AG04450 (cell line): ENCODE results near the gene DAD1. TPM values are rescaled to one million over a fixed set of nuclear protein-coding genes. Genes with fewer than 3 reads are reported as not detected.
"Not testable (repeated sequence)": the region's sequence is repeated elsewhere in the genome, so short reads cannot be mapped to it uniquely, and the experiment has no call there.

ENCODE experiments used
- CTCF ChIA-PET: fragments of 300-600, 350-600 bp; formaldehyde crosslinking; extraction: SDS; loops from one replicate; lab custom pipeline; 2022; ENCODE audit warnings: antibody characterized with exemption, inconsistent platforms; lab: Charles Lee
- POLR2A ChIA-PET: fragments of 350-600 bp; formaldehyde crosslinking; extraction: SDS; loops from one replicate; lab custom pipeline; 2021; ENCODE audit warnings: antibody characterized with exemption, inconsistent platforms; lab: Yijun Ruan, JAX
- DNase-seq: peaks from one replicate; pipeline ENCODE4 v3.0.0-alpha.2; 2011; ENCODE audit warnings: low read depth, low spot score
- H3K27ac ChIP-seq: one replicate; pipeline ENCODE4 v1.5.1; 2012; ENCODE audit warnings: low read depth, low read length, control low read depth
- H3K27me3 ChIP-seq: one replicate; pipeline ENCODE4 v1.6.0; 2012; ENCODE audit warnings: low read length; ENCODE audit not compliant: control insufficient read depth, insufficient read depth
- H3K4me3 ChIP-seq: 2 replicates; pipeline ENCODE4 v1.5.1; 2011; ENCODE audit warnings: mild to moderate bottlenecking, low read depth, low read length, control low read depth
- H3K9me3 ChIP-seq: 2 replicates; pipeline ENCODE4 v1.5.1; 2012; ENCODE audit warnings: low read length; ENCODE audit not compliant: control insufficient read depth, insufficient read depth
- CTCF ChIP-seq: IDR thresholded peaks from 2 replicates; pipeline ENCODE4 v1.5.1; 2011; ENCODE audit warnings: low read depth, low read length, control low read depth, inconsistent platforms
- polyA minus RNA-seq: library from RNA; depleted of rRNA, polyadenylated mRNA; stranded (reverse); fragments of >200 nt; gene quantifications from 2 replicates; pipeline ENCODE4 v1.2.3, GENCODE V29; 2011; rRNA and poly(A)+ RNA removed
- polyA plus RNA-seq: library from polyadenylated mRNA; depleted of rRNA; stranded (reverse); fragments of >200 nt; gene quantifications from 2 replicates; pipeline ENCODE4 v1.2.3, GENCODE V29; 2011; rRNA removed

The DAD1 gene
- polyA plus RNA-seq (420 and 467 TPM in 2 replicates), polyA minus RNA-seq (143 and 159 TPM in 2 replicates)

GRCh38 chr14:22589096-22589839, at the start of gene DAD1:
Gene DAD1 (minus strand): TSS chr14:22589224. CDS start chr14:22589157, 67 bp downstream.
- peak within 1 kb of the TSS; percentile 98 for H3K4me3 ChIP-seq
- ChIA-PET CTCF (interaction anchor here (0.7 to 4.9 kb wide), 18 partner anchors 8 to 469 kb away, joined by 3 to 55 read pairs (median 4); partner anchors contain the start of genes ABHD4, OXA1L and PRMT5), POLR2A (interaction anchor here (0.7 to 1.7 kb wide), 6 partner anchors 9 to 1467 kb away, joined by 3 to 12 read pairs (median 3); partner anchors contain the start of genes ABHD4 and OXA1L)
- peak; percentile 99 for DNase-seq
- no peaks in the 10 kb centered on the region for H3K27me3 ChIP-seq
- peak within 1 kb of the TSS; percentile 97 for H3K27ac ChIP-seq
- H3K9me3 ChIP-seq = no peaks in the 10 kb centered on the region
- TF ChIP-seq CTCF = no peak

- H3K27me3 ChIP-seq, DNase-seq, H3K27ac ChIP-seq, H3K4me3 ChIP-seq, H3K9me3 ChIP-seq, POLR2A ChIA-PET: not testable (repeated sequence)
- CTCF ChIA-PET = interaction anchor here (1.0 kb wide), 1 partner anchor 10 kb away, joined by 3 read pairs; no protein-coding TSS in a partner anchor
Measured at GRCh38 chr14:22635980-22636379, 47.0 kb upstream of the DAD1 start.

- peaks cover 4% of the 10 kb centered on the region for H3K27me3 ChIP-seq
- ChIA-PET CTCF (no interaction called here), POLR2A (no interaction called here)
- TF ChIP-seq CTCF = no peak
- no peak overlapping the region for H3K27ac ChIP-seq
- no peak for DNase-seq
- no peak overlapping the region for H3K4me3 ChIP-seq
- H3K9me3 ChIP-seq = no peaks in the 10 kb centered on the region; the same call in 1 of the 2 replicates
Measured at GRCh38 chr14:22634233-22634900, 45.3 kb upstream of the DAD1 start.

- ChIA-PET POLR2A (no interaction called here), CTCF (no interaction called here)
- H3K9me3 ChIP-seq = no peaks in the 10 kb centered on the region
- TF ChIP-seq CTCF = no peak
- no peak overlapping the region for H3K27ac ChIP-seq
- H3K4me3 ChIP-seq = no peak overlapping the region
- H3K27me3 ChIP-seq = peaks cover 4% of the 10 kb centered on the region
- peak; percentile 59 for DNase-seq
Measured at GRCh38 chr14:22630486-22630885, 41.5 kb upstream of the DAD1 start.

GRCh38 chr14:22630066-22630465, 41.0 kb upstream of the DAD1 start:
- H3K27ac ChIP-seq = no peak overlapping the region
- ChIA-PET POLR2A (no interaction called here), CTCF (no interaction called here)
- no peaks in the 10 kb centered on the region for H3K9me3 ChIP-seq
- peaks cover 4% of the 10 kb centered on the region for H3K27me3 ChIP-seq
- no peak for DNase-seq
- no peak for TF ChIP-seq CTCF
- no peak overlapping the region for H3K4me3 ChIP-seq
